GM23338 (cell line): Measurements from ENCODE around the gene TMEM212. TPM values are rescaled to one million over a fixed set of nuclear protein-coding genes. Genes with fewer than 3 reads are reported as not detected.

Experiments used
- CREB1 ChIP-seq: fragments of 250-450 bp; sonication (Bioruptor Pico); IDR thresholded peaks from 2 replicates; pipeline ENCODE4 v1.5.0; 2020; ENCODE audit warnings: low read depth, mild to moderate bottlenecking, moderate library complexity
- EZH2 ChIP-seq: fragments of 200-600 bp; sonication (generic); IDR thresholded peaks from one replicate; pipeline ENCODE4 v1.8.0; 2017; ENCODE audit warnings: antibody characterized with exemption, mild to moderate bottlenecking, low read depth; ENCODE audit not compliant: unreplicated experiment
- EZH2phosphoT487 ChIP-seq: fragments of 200-600 bp; sonication (generic); IDR thresholded peaks from one replicate; pipeline ENCODE4 v1.8.1; 2018; ENCODE audit warnings: antibody characterized with exemption; ENCODE audit not compliant: unreplicated experiment
- REST ChIP-seq: IDR thresholded peaks from one replicate; pipeline ENCODE4 v1.6.1; 2018; ENCODE audit warnings: antibody characterized with exemption; ENCODE audit not compliant: unreplicated experiment
- ZNF114 ChIP-seq: fragments of 250-450 bp; sonication (Bioruptor Pico); IDR thresholded peaks from 2 replicates; pipeline ENCODE4 v1.5.0; 2020; ENCODE audit warnings: mild to moderate bottlenecking, moderate library complexity
- ZNF331 ChIP-seq: fragments of 250-450 bp; sonication (Bioruptor Pico); IDR thresholded peaks from 2 replicates; pipeline ENCODE4 v1.5.0; 2020; ENCODE audit warnings: low read depth, mild to moderate bottlenecking, moderate library complexity
- ZNF462 ChIP-seq: fragments of 250-450 bp; sonication (Bioruptor Pico); IDR thresholded peaks from 2 replicates; pipeline ENCODE4 v1.5.0; 2020; ENCODE audit warnings: mild to moderate bottlenecking, moderate library complexity
- polyA plus RNA-seq: library from polyadenylated mRNA; unstranded; fragments of >200 nt; fragmentation: Nextera tagmentation; extraction: Ambion mirVana; gene quantifications from 2 replicates; pipeline ENCODE4 v1.2.1, GENCODE V29; 2016
- total RNA-seq: library from RNA; depleted of rRNA; stranded (reverse); fragments of >200 nt; shearing (Covaris generic); gene quantifications from 2 replicates; pipeline ENCODE4 v1.2.3, GENCODE V29; 2014

TMEM212 gene
- total and polyA plus RNA-seq, 2 experiments from 2014 or later: not detected

DNA sequence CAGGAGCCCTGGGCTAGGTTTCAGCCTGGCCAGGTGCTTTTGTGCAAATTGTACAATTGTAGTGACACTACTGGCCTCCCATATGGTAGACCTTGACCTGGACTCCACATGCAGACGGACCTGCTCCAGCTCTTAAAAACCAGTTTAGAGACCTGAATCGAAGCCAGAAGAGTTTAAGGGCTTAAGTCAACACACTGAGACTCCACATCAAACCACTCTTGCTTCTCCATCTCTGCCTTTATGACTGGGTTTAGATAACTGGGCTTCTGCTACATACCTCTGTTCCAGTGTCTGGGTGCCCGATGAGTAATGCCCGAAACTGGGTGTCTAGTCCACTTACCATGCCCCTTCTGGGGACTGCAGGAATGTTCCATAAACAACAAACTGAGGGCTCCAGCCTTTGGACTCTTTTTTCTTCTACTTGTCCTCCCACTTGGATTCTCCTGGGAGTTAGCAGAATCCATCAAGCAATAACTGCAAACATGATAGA, 32.8 kb downstream of the TMEM212 start (continued):
- no peak for TF ChIP-seq ZNF462
- TF ChIP-seq ZNF114 (CRISPR knock-in tag): no peak
- no peak for TF ChIP-seq REST
- TF ChIP-seq ZNF331: no peak
- no peak for TF ChIP-seq CREB1 (CRISPR knock-in tag)
- no peak for TF ChIP-seq EZH2phosphoT487
- TF ChIP-seq EZH2: no peak
